Heart left ventricle (tissue), 13 donors: ENCODE measurements around the gene COL17A1.

ENCODE experiments used
- POLR2A ChIP-seq, 2 donors: fragments of 450-650 bp; IDR thresholded peaks; one replicate each; pipeline ENCODE4 v1.6.1; 2017; ENCODE audit warnings: antibody characterized with exemption in 2 of 2, mild to moderate bottlenecking in 2 of 2, moderate library complexity in 2 of 2
- TF ChIP-seq, protein P1 (sequence below), 12 donors: fragments of 200-600 bp; sonication (generic) in 4 of 12; IDR thresholded peaks; one replicate each; pipeline versions ENCODE4 v1.5.0 to v1.8.0; 2018 to 2022; ENCODE audit warnings: antibody characterized with exemption in 12 of 12, mild to moderate bottlenecking in 5 of 12
- donor health status: ischemic (EF 13 %, LVEDD 7.1; RV severe dilation, severe dysfunction).
- donor health status: DM: no; HTN: yes; CAD: no.
- donor health status: DM: no; HTN: no; CAD: no.
- donor health status: ischemic (EF 25% LVEDD 6.9; RV normal size, moderate dysfunction).
- donor health status: ischemic (EF 25% LVEDD 5.7; RV mildly dilated, moderate dysfunction).
- donor health status: ischemic (EF 35%, LVEDD 5.7; RV mildly dilated, moderate dysfunction).
- donor health status: nonischemic (EF 11% LVEDD 7.7; RV severe dilation, severe dysfunction).
- donor health status: DM: yes; HTN: yes; CAD: no.
- donor health status: PGD.
- donor health status: ischemic (EF 29% LVEDD 5.4; RV normal size, mild dysfunction).
- donor health status: nonischemic (EF 23%, LVEDD 6.1; RV moderate dilation, normal function).

DNA sequence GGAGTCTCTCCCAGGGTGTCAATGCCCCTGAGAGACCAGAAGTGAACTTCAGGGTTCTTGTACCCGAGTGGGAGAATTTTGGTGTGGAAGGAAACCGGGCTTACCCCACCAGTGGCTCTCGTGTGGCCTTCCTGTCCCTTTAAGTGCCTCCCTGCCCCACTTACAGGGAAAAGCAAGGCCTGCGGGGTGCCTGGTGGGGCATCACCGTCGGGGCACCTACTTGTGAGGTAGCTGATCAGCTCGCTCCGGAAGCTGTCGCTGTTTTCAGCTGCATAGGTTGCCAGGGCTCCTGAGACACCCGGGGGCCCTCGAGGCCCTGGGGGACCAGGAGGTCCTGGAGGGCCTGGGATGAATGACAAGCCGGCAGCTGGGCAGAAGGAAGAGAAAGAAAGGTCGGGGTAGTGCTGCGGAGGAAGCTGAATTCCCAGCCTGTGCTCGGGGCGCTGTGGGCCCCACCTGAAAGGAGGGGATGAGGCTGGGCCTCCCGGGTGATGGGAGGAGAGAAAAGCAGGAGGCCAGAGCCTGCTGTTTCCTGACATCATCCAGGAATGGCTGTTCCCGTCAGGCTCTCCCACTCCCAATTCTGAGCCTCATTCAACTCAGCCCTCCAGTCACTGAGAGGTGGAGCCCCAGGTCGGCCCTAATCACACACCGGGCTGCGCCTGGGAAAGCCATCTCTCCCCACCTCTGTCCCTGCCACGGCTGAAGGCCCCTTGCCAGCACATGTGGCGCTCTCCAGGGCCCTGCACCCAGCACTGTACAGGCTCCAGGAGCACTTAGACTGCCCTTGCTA lies 51.1 kb downstream of the COL17A1 start:
- TF ChIP-seq, protein P1, sequence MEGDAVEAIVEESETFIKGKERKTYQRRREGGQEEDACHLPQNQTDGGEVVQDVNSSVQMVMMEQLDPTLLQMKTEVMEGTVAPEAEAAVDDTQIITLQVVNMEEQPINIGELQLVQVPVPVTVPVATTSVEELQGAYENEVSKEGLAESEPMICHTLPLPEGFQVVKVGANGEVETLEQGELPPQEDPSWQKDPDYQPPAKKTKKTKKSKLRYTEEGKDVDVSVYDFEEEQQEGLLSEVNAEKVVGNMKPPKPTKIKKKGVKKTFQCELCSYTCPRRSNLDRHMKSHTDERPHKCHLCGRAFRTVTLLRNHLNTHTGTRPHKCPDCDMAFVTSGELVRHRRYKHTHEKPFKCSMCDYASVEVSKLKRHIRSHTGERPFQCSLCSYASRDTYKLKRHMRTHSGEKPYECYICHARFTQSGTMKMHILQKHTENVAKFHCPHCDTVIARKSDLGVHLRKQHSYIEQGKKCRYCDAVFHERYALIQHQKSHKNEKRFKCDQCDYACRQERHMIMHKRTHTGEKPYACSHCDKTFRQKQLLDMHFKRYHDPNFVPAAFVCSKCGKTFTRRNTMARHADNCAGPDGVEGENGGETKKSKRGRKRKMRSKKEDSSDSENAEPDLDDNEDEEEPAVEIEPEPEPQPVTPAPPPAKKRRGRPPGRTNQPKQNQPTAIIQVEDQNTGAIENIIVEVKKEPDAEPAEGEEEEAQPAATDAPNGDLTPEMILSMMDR (IDR thresholded peaks at IDR 0.05), result no peak
- TF ChIP-seq POLR2A (IDR thresholded peaks at IDR 0.05), result no peak
